K562 (cell line): ENCODE data around the gene ZNF358. TPM values are rescaled to one million over a fixed set of nuclear protein-coding genes. Genes with fewer than 3 reads are reported as not detected.

ENCODE experiments used
- CHD1 ChIP-seq: fragments of 200-600 bp; sonication (generic); IDR thresholded peaks from one replicate; pipeline ENCODE4 v1.6.1; 2012; ENCODE audit warnings: mild to moderate bottlenecking, moderate library complexity, low read length, inconsistent platforms
- CREM ChIP-seq: IDR thresholded peaks from 2 replicates; pipeline ENCODE4 v1.6.1; 2014; ENCODE audit warnings: antibody characterized with exemption, low read depth
- CTCF ChIP-seq, 3 experiments: IDR thresholded peaks in 2 of 3; conservative IDR thresholded peaks in 1 of 3; 2 replicates each; pipeline ENCODE4 v1.5.1; 2011 to 2012; ENCODE audit warnings: low read length in 3 of 3, mild to moderate bottlenecking in 3 of 3, control low read depth in 2 of 3, improper control_type of control experiment in 1 of 3, inconsistent platforms in 1 of 3, low read depth in 1 of 3, mixed read lengths in 1 of 3, moderate library complexity in 1 of 3; ENCODE audit not compliant: insufficient read depth in 2 of 3
- ELF1 ChIP-seq: fragments of 200-800 bp; sonication (Bioruptor generic); IDR thresholded peaks from 2 replicates; pipeline ENCODE4 v1.6.1; 2016; ENCODE audit warnings: missing genetic modification characterization, missing compliant biosample characterization
- HLTF ChIP-seq: fragments of 450-650 bp; IDR thresholded peaks from 2 replicates; pipeline ENCODE4 v1.6.1; 2016
- MCM3 ChIP-seq: fragments of 450-650 bp; IDR thresholded peaks from 2 replicates; pipeline ENCODE4 v1.6.1; 2016
- PML ChIP-seq: IDR thresholded peaks from 2 replicates; pipeline ENCODE4 v1.6.1; 2012; ENCODE audit warnings: low read length, inconsistent platforms
- SMAD4 ChIP-seq: fragments of 250-450 bp; sonication (Bioruptor Pico); conservative IDR thresholded peaks from 2 replicates; pipeline ENCODE4 v1.8.0; 2021; ENCODE audit warnings: inconsistent platforms, mild to moderate bottlenecking, moderate library complexity
- TEAD4 ChIP-seq, 2 experiments: sonication (generic) in 1 of 2; formaldehyde crosslinking in 1 of 2; IDR thresholded peaks; 2 replicates each; pipeline versions ENCODE4 v1.6.1 to v1.8.0; 2012 to 2022; ENCODE audit warnings: borderline replicate concordance in 1 of 2, inconsistent platforms in 1 of 2, low read length in 1 of 2, mild to moderate bottlenecking in 1 of 2, missing genetic modification reagents in 1 of 2
- THRAP3 ChIP-seq: fragments of 450-650 bp; IDR thresholded peaks from 2 replicates; pipeline ENCODE4 v1.6.1; 2016; ENCODE audit warnings: mild to moderate bottlenecking, inconsistent platforms, borderline replicate concordance
- ZBTB33 ChIP-seq: sonication (generic); formaldehyde crosslinking; IDR thresholded peaks from 2 replicates; pipeline ENCODE4 v1.8.1; 2023; ENCODE audit warnings: mild to moderate bottlenecking, missing genetic modification reagents
- ZBTB34 ChIP-seq: fragments of 250-450 bp; sonication (Bioruptor Pico); IDR thresholded peaks from 2 replicates; pipeline ENCODE4 v1.8.0; 2021; ENCODE audit warnings: mild to moderate bottlenecking, moderate library complexity
- ZBTB8A ChIP-seq: fragments of 450-650 bp; IDR thresholded peaks from 2 replicates; pipeline ENCODE4 v1.6.1; 2018; ENCODE audit warnings: mild to moderate bottlenecking, moderate library complexity; ENCODE audit not compliant: partially characterized antibody
- ZNF384 ChIP-seq: IDR thresholded peaks from 2 replicates; pipeline ENCODE4 v1.6.1; 2012; ENCODE audit warnings: low read depth, low read length, improper control_type of control experiment
- ZNF77 ChIP-seq: fragments of 250-450 bp; sonication (Bioruptor Pico); IDR thresholded peaks from 2 replicates; pipeline ENCODE4 v1.5.0; 2020
- polyA plus RNA-seq, 8 experiments: library from polyadenylated mRNA; depleted of rRNA in 4 of 8; stranded (reverse) in 5 of 8; unstranded in 3 of 8; fragments of >200 nt; fragmentation: Nextera tagmentation in 2 of 8; fragmentation: Illumina TruSeq in 1 of 8; extraction: Ambion mirVana in 2 of 8; extraction: Trizol in 1 of 8; gene quantifications; 2 replicates each; pipeline versions ENCODE4 v1.2.1 to v1.2.3, GENCODE V29; 2011 to 2014; ENCODE audit warnings: inconsistent platforms in 1 of 8, missing spikeins in 1 of 8
- total RNA-seq, 7 experiments: library from RNA; depleted of rRNA in 6 of 7; stranded (reverse); fragments of >200 nt in 6 of 7; fragmentation: Illumina TruSeq in 2 of 7; extraction: Trizol in 2 of 7; gene quantifications; 2 replicates each; pipeline versions ENCODE4 v1.2.1 to v1.2.3, GENCODE V29; 2011 to 2021; ENCODE audit warnings: low replicate concordance in 1 of 7

The ZNF358 gene
- total and polyA plus RNA-seq, 9 of the 15 experiments (the other 6 are each of a cell fraction or from before 2014, with no cell fraction given): 0.04 to 17.2 (median 4.9) TPM

GRCh38 chr19:7489609-7490044 lies 26.3 kb upstream of the ZNF358 start (continued):
- TF ChIP-seq ZBTB33: peak; percentile 71; the same call in 1 of the 2 replicates
- TF ChIP-seq CTCF (IDR thresholded peaks at IDR 0.05 in 2 of 3, conservative IDR thresholded peaks at IDR 0.05 in 1 of 3; ENCODE audit: insufficient read depth in 2 of 3, low read depth in 1 of 3, low read length in 3 of 3): peak in 1 of 3 experiments; percentile 15; a peak in 1 of 6 replicates
- no peak for TF ChIP-seq TEAD4 (IDR thresholded peaks at IDR 0.05; ENCODE audit: low read length)
- TF ChIP-seq TEAD4 (CRISPR knock-in tag; IDR thresholded peaks at IDR 0.05; ENCODE audit: borderline replicate concordance): no peak
- TF ChIP-seq ZBTB8A: no peak
- no peak for TF ChIP-seq SMAD4
- no peak for TF ChIP-seq HLTF
- TF ChIP-seq ZBTB34 (CRISPR knock-in tag): no peak
- TF ChIP-seq CREM: 0 out of 2 replicates have a peak, but pooled peaks have one; percentile 9
- TF ChIP-seq CHD1: no peak
- TF ChIP-seq MCM3: no peak
- no peak for TF ChIP-seq ELF1 (tag)
- no peak for TF ChIP-seq ZNF77
- TF ChIP-seq PML: no peak
- TF ChIP-seq ZNF384: peak; percentile 73
- TF ChIP-seq THRAP3: no peak
